Transverse colon (tissue), 4 donors: Measurements from ENCODE around the gene STK11. TPM values are rescaled to one million over a fixed set of nuclear protein-coding genes. Genes with fewer than 3 reads are reported as not detected.
A peak's percentile ranks its signal among the peaks of the same experiment; 100 is the strongest.

Experiments
- DNase-seq: peaks from one replicate; pipeline ENCODE4 v3.0.0-alpha.2; 2019
- H3K27ac ChIP-seq, 4 donors: fragments of 200-600 bp; sonication (generic); 2 replicates each; pipeline ENCODE4 v1.5.1; 2016 to 2018; ENCODE audit warnings: inconsistent platforms in 4 of 4
- H3K27me3 ChIP-seq: fragments of 200-600 bp; sonication (generic); 2 replicates; pipeline ENCODE4 v1.5.1; 2017; ENCODE audit warnings: inconsistent platforms
- H3K36me3 ChIP-seq, 4 donors: fragments of 200-600 bp; sonication (generic); 2 replicates each; pipeline ENCODE4 v1.5.1; 2017 to 2019; ENCODE audit warnings: inconsistent platforms in 4 of 4
- H3K4me1 ChIP-seq, 4 donors: fragments of 200-600 bp; sonication (generic); 2 replicates each; pipeline ENCODE4 v1.5.1; 2017 to 2020; ENCODE audit warnings: inconsistent platforms in 4 of 4
- H3K4me3 ChIP-seq, 4 donors: fragments of 200-600 bp; sonication (generic); 1 replicate in 1 of 4; 2 replicates in 3 of 4; pipeline versions ENCODE4 v1.5.1 to v1.6.1; 2017 to 2019; ENCODE audit warnings: inconsistent platforms in 4 of 4
- H3K9me3 ChIP-seq, 2 donors: fragments of 200-600 bp; sonication (generic); 2 replicates each; pipeline ENCODE4 v1.5.1; 2017 to 2019; ENCODE audit warnings: inconsistent platforms in 2 of 2
- EP300 ChIP-seq: sonication (generic); formaldehyde crosslinking; IDR thresholded peaks from one replicate; pipeline ENCODE4 v1.6.1; 2017; ENCODE audit warnings: antibody characterized with exemption, low read depth
- POLR2A ChIP-seq: fragments of 450-650 bp; IDR thresholded peaks from one replicate; pipeline ENCODE4 v1.6.1; 2016; ENCODE audit warnings: antibody characterized with exemption, mild to moderate bottlenecking, moderate library complexity
- POLR2AphosphoS5 ChIP-seq, 3 donors: sonication (generic); formaldehyde crosslinking; IDR thresholded peaks; one replicate each; pipeline ENCODE4 v1.6.1; 2016; ENCODE audit warnings: antibody characterized with exemption in 3 of 3
- WGBS, 2 donors: methylation state at CpG; one replicate each; pipeline ENCODE4 v1.1.5; 2018; ENCODE audit warnings: low coverage in 1 of 2; 5-methylcytosine and 5-hydroxymethylcytosine counted together
- in situ Hi-C, 4 donors: fragments of 200-750 bp; cut with MboI; loops; one replicate each; pipeline versions ENCODE4 v1.15.0 to v1.15.1; 2017; ENCODE audit warnings: low sequenced_read_pairs in 3 of 4, low pct_ligation_motif_present in 1 of 4, low pct_unique_long_range_greater_than_20kb in 1 of 4
- intact Hi-C: fragments of 100-400 bp; cut with DNase I; formaldehyde crosslinking; loops from one replicate; pipeline ENCODE4 v1.15.1; 2023; ENCODE audit warnings: low total_unique reads
- total RNA-seq, 4 donors: library from RNA; depleted of rRNA; stranded (reverse); fragments of >200 nt; gene quantifications; one replicate each; pipeline ENCODE4 v1.1.0, GENCODE V29; 2016
- TF ChIP-seq, protein P1 (sequence below), 5 experiments: fragments of 200-600 bp in 3 of 5; fragments of 450-650 bp in 2 of 5; sonication (generic) in 3 of 5; IDR thresholded peaks; 1 replicate in 2 of 5; 2 replicates in 3 of 5; pipeline ENCODE4 v1.5.1; 2016 to 2017; ENCODE audit warnings: antibody characterized with exemption in 5 of 5, inconsistent platforms in 3 of 5, mild to moderate bottlenecking in 2 of 5, moderate library complexity in 1 of 5

The STK11 gene
- total RNA-seq, 4 donors from 2014 or later, result 93.7 to 152 (median 103) TPM

DNA sequence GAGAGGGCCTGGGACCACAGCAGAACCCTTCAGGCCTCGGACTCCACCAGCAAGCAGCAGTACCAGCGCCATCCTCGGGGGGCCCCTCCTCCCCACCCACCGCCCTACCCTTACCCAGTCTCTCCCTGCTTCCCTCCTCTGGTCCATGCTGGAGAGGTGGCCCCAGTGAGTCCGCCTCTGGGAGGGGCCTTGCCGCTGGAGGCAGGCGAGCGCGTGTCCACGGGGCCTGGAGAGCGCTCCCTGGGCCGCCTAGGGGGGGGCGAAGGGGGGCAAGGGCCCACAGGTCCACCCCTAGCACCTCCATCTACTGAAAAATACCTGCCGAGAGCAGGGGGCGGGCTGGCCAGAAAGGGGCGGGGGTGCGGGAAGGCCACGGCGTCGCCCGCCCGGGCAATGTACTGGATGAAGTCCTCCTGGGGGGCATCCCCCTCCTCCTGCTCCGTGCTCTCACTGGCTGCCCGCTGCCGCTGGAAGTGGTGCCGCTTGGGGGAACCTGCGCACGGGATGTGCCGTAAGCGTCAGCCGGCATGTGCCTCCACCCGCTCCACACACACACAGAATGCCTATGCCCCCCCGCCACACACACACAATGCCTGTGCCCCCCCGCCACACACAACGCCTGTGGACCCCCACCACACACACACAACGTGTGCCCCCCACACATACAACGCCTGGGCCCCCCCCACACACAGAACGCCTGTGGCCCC lies 25.4 kb downstream of the STK11 start:
- no peak for DNase-seq
- H3K27me3 ChIP-seq, result peaks cover 25% of the 10 kb centered on the region
- in situ Hi-C loops, result no loop called here
- peaks cover 0 to 20% (median 6%) of the 10 kb centered on the region in 4 donors for H3K36me3 ChIP-seq
- no peaks in the 10 kb centered on the region for H3K9me3 ChIP-seq
- peaks cover 11 to 23% (median 21%) of the 10 kb centered on the region in 4 donors for H3K4me1 ChIP-seq
- intact Hi-C loops, result no loop called here
- no peak overlapping the region for H3K4me3 ChIP-seq
- TF ChIP-seq EP300 (no peak), POLR2A (no peak), POLR2AphosphoS5 (IDR thresholded peaks at IDR 0.05) (no peak)
- TF ChIP-seq, protein P1, sequence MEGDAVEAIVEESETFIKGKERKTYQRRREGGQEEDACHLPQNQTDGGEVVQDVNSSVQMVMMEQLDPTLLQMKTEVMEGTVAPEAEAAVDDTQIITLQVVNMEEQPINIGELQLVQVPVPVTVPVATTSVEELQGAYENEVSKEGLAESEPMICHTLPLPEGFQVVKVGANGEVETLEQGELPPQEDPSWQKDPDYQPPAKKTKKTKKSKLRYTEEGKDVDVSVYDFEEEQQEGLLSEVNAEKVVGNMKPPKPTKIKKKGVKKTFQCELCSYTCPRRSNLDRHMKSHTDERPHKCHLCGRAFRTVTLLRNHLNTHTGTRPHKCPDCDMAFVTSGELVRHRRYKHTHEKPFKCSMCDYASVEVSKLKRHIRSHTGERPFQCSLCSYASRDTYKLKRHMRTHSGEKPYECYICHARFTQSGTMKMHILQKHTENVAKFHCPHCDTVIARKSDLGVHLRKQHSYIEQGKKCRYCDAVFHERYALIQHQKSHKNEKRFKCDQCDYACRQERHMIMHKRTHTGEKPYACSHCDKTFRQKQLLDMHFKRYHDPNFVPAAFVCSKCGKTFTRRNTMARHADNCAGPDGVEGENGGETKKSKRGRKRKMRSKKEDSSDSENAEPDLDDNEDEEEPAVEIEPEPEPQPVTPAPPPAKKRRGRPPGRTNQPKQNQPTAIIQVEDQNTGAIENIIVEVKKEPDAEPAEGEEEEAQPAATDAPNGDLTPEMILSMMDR (IDR thresholded peaks at IDR 0.05), result no peak
- no peak overlapping the region for H3K27ac ChIP-seq
- 70 to 87% methylated on average over 10 to 28 of the region's 38 CpGs for WGBS, 2 donors

DNA sequence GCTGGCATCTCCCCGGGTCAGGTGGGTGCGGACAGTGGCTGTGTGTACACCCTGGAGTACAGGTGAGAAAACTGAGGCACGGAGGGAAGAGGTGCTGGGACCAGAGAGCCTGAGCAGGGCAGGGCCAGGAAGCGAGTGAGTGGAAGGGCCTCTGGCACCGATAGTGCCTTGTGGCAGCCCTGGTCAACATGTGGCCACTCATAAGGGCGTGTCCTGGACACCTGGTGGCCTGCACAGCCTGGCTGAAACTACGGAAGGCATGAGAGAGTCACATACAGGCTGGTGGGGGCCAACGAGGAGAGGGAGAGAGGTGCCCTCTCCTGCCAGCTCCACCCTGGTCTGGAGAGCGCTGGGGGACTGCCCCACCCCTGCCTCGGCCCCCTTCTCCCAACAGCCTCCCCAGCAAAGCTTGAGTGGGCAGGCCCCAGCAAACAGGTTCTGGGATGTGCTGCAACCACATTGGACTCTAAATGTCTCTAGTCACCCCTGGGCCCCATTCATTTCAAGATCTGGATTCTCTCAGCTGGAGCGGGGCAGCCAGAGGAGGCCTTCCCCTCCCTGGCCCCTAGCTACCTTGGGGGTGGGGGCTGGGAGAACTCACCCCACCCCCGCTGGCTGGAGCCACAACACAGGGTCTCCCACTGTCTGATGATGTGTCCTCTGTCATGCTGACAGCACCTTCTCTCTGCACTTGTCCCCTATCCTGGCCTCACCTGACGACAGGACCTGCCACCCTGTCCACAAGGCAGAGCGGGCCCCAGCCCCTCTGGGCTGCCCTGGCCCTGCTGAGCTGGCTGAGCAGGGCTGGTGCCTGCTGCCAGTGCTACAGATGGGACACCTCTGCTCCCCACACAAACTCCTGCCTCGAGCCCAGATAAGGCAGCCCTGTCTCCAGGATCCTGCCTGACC lies 26.4 kb downstream of the STK11 start:
- intact Hi-C loops, result no loop called here
- no peaks in the 10 kb centered on the region for H3K9me3 ChIP-seq
- peaks cover 0 to 14% (median 4%) of the 10 kb centered on the region in 4 donors for H3K36me3 ChIP-seq
- no peak for DNase-seq
- peaks cover 13 to 29% (median 23%) of the 10 kb centered on the region in 4 donors for H3K4me1 ChIP-seq
- H3K27me3 ChIP-seq, result peaks cover 35% of the 10 kb centered on the region
- H3K4me3 ChIP-seq, result no peak overlapping the region
- in situ Hi-C loops, result no loop called here
- TF ChIP-seq EP300 (no peak), POLR2AphosphoS5 (IDR thresholded peaks at IDR 0.05) (no peak), POLR2A (no peak)
- TF ChIP-seq, protein P1 (IDR thresholded peaks at IDR 0.05), result no peak
- 68% methylated on average over 15 of the region's 15 CpGs; no CpG with 5 or more reads in 1 of the 2 donors for WGBS, 2 donors
- H3K27ac ChIP-seq, result peak overlapping the region in 1 of 4 donors; percentile 24

DNA sequence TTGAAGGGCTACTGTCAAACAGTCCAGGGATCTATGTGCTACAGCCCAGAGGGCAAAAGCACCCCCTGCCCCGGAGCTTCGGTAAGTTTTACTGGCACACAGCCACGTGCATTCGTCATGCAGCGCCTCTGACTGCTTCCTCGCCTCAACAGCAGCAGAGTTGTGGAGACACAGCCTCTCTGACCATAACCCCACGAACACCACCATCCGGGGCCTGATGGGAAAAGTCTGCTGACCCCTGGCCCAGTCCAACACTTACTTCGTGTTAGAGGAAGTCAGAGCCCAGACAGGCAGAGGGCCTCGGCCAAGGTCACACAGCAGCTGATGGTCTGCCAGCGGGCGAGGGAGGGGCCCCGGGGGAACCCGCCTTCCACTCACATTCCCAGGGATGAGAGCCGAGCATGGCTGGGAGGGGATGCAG lies 27.1 kb downstream of the STK11 start:
- Histone ChIP-seq H3K4me1 (peaks cover 17 to 34% (median 28%) of the 10 kb centered on the region in 4 donors), H3K27ac (peak overlapping the region in 1 of 4 donors; percentile 24), H3K36me3 (peaks cover 0 to 7% (median 3%) of the 10 kb centered on the region in 4 donors), H3K27me3 (peaks cover 40% of the 10 kb centered on the region), H3K4me3 (no peak overlapping the region), H3K9me3 (no peaks in the 10 kb centered on the region)
- no peak for TF ChIP-seq POLR2AphosphoS5 (IDR thresholded peaks at IDR 0.05)
- TF ChIP-seq, protein P1 (IDR thresholded peaks at IDR 0.05), result no peak
- no peak for TF ChIP-seq EP300
- no peak for TF ChIP-seq POLR2A
- 24% methylated on average over 14 of the region's 15 CpGs; no CpG with 5 or more reads in 1 of the 2 donors for WGBS, 2 donors
- intact Hi-C loops, result no loop called here
- no peak for DNase-seq
- in situ Hi-C loops, result no loop called here

DNA sequence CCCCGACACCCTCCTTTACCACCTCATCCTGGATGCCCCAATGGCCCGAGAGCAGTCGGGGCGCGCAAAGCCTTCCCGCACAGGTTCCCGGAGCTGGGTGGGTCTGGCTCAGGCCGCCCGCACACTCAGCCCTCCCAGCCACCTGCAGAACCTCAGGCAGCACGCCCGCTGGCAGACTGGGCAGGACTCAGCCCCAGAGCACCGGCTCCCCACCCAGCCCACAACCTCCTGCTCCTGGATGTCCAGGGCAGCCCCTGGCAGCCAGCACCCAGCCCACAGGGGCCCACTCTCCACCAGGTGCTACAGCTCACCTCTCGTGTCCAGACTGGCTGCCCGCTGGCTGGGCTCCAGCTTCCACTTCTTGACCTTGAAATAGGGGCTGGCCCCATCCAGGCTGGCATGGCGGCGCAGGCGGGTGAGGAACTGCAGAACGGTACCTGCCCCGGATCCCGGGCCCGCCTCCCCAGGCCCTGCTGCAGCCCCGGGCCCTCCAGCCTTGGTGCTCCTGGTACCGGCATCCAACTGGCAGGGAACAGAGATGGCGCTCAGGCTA lies 27.6 kb downstream of the STK11 start:
- WGBS, 2 donors, result 61% methylated on average over 22 of the region's 24 CpGs; no CpG with 5 or more reads in 1 of the 2 donors
- Histone ChIP-seq H3K4me3 (no peak overlapping the region), H3K36me3 (peaks cover 0 to 2% (median under 1%) of the 10 kb centered on the region in 4 donors), H3K9me3 (no peaks in the 10 kb centered on the region), H3K4me1 (peaks cover 20 to 36% (median 31%) of the 10 kb centered on the region in 4 donors), H3K27me3 (peaks cover 43% of the 10 kb centered on the region), H3K27ac (no peak overlapping the region)
- intact Hi-C loops, result no loop called here
- no peak for DNase-seq
- TF ChIP-seq POLR2AphosphoS5 (IDR thresholded peaks at IDR 0.05) (no peak), POLR2A (no peak), EP300 (no peak)
- TF ChIP-seq, protein P1 (IDR thresholded peaks at IDR 0.05), result no peak
- in situ Hi-C loops, result no loop called here
